Spleen (tissue), 7 donors: Measurements from ENCODE around the gene MED19.

Source experiments
- CTCF ChIP-seq, 11 experiments: fragments of 200-600 bp in 7 of 11; fragments of 450-650 bp in 4 of 11; sonication (generic) in 4 of 11; IDR thresholded peaks in 8 of 11; conservative IDR thresholded peaks in 3 of 11; 1 replicate in 7 of 11; 2 replicates in 4 of 11; pipeline versions ENCODE4 v1.4.0 to v1.8.0; 2016 to 2021; ENCODE audit warnings: antibody characterized with exemption in 11 of 11, inconsistent platforms in 4 of 11, mild to moderate bottlenecking in 1 of 11
- POLR2A ChIP-seq, 3 donors: fragments of 450-650 bp; IDR thresholded peaks; one replicate each; pipeline ENCODE4 v1.5.1; 2017; ENCODE audit warnings: antibody characterized with exemption in 3 of 3, mild to moderate bottlenecking in 1 of 3
- POLR2AphosphoS5 ChIP-seq, 3 donors: sonication (generic); formaldehyde crosslinking; IDR thresholded peaks; one replicate each; pipeline ENCODE4 v1.5.1; 2017; ENCODE audit warnings: antibody characterized with exemption in 3 of 3
- donor health status: DM: no; HTN: no; CAD: no; lungs with moderate emphysema.
- donor health status: DM: no; HTN: no; CAD: no.
- donor health status: DM: no; HTN: no; CAD: no.

- no peak for TF ChIP-seq CTCF (IDR thresholded peaks at IDR 0.05 in 8 of 11, conservative IDR thresholded peaks at IDR 0.05 in 3 of 11)
- TF ChIP-seq POLR2AphosphoS5 (IDR thresholded peaks at IDR 0.05), result no peak
- no peak for TF ChIP-seq POLR2A (IDR thresholded peaks at IDR 0.05)
These were observed 43.6 kb downstream of the MED19 start for GRCh38 chr11:57668434-57668782.
